Neural progenitor cell (in vitro differentiated cells): Measurements from ENCODE around the gene COG4. TPM values are rescaled to one million over a fixed set of nuclear protein-coding genes. Genes with fewer than 3 reads are reported as not detected.

Experiments used
- DNase-seq: peaks from one replicate; pipeline ENCODE4 v3.0.0-alpha.2; 2016; ENCODE audit warnings: low spot score
- H2AFZ ChIP-seq: fragments of 200-600 bp; sonication (generic); replicated peaks from 2 replicates; pipeline ENCODE4 v1.6.1; 2016; ENCODE audit warnings: antibody characterized with exemption
- H3F3A ChIP-seq: fragments of 200-600 bp; sonication (generic); 2 replicates; pipeline ENCODE4 v1.6.1; 2016; ENCODE audit warnings: antibody characterized with exemption, low read depth
- H3K27ac ChIP-seq: fragments of 200-600 bp; sonication (generic); 2 replicates; pipeline ENCODE4 v1.5.1; 2016; ENCODE audit warnings: mild to moderate bottlenecking
- H3K27me3 ChIP-seq: fragments of 200-600 bp; sonication (generic); 2 replicates; pipeline ENCODE4 v1.6.1; 2016; ENCODE audit warnings: mild to moderate bottlenecking, moderate library complexity
- H3K36me3 ChIP-seq: fragments of 200-600 bp; sonication (generic); 2 replicates; pipeline ENCODE4 v1.5.1; 2016
- H3K4me1 ChIP-seq: fragments of 200-600 bp; sonication (generic); 2 replicates; pipeline ENCODE4 v1.6.1; 2016; ENCODE audit warnings: mixed run types
- H3K4me2 ChIP-seq: fragments of 200-600 bp; sonication (generic); 2 replicates; pipeline ENCODE4 v1.6.1; 2016
- H3K4me3 ChIP-seq: fragments of 200-600 bp; sonication (generic); 2 replicates; pipeline ENCODE4 v1.5.1; 2016
- H3K79me2 ChIP-seq: fragments of 200-600 bp; sonication (generic); 2 replicates; pipeline ENCODE4 v1.6.1; 2016; ENCODE audit warnings: low read depth
- H3K9ac ChIP-seq: fragments of 200-600 bp; sonication (generic); 2 replicates; pipeline ENCODE4 v1.6.1; 2016
- H3K9me3 ChIP-seq: fragments of 200-600 bp; sonication (generic); 2 replicates; pipeline ENCODE4 v1.5.1; 2016; ENCODE audit warnings: low read depth
- H4K20me1 ChIP-seq: fragments of 200-600 bp; sonication (generic); 2 replicates; pipeline ENCODE4 v1.6.1; 2016; ENCODE audit warnings: low read depth
- H3K27ac Mint-ChIP-seq: 3 replicates; pipeline ENCODE4 v1.8.0; 2021; ENCODE audit warnings: mixed read lengths
- H3K27me3 Mint-ChIP-seq: 2 replicates; pipeline ENCODE4 v1.8.0; 2022; ENCODE audit warnings: low read depth, mild to moderate bottlenecking, inconsistent platforms, moderate library complexity, mixed read lengths; ENCODE audit not compliant: insufficient read depth
- H3K36me3 Mint-ChIP-seq: 3 replicates; pipeline ENCODE4 v1.8.0; 2021; ENCODE audit warnings: mixed read lengths
- H3K4me1 Mint-ChIP-seq: 3 replicates; pipeline ENCODE4 v1.8.0; 2021; ENCODE audit warnings: mixed read lengths
- H3K4me3 Mint-ChIP-seq: 3 replicates; pipeline ENCODE4 v1.8.0; 2021; ENCODE audit warnings: mild to moderate bottlenecking, moderate library complexity, mixed read lengths
- H3K9me3 Mint-ChIP-seq: 3 replicates; pipeline ENCODE4 v1.8.0; 2020; ENCODE audit warnings: mixed read lengths
- EZH2 ChIP-seq: fragments of 200-600 bp; sonication (generic); IDR thresholded peaks from 2 replicates; pipeline ENCODE4 v1.6.1; 2017; ENCODE audit warnings: antibody characterized with exemption, mild to moderate bottlenecking, moderate library complexity
- EZH2phosphoT487 ChIP-seq: fragments of 200-600 bp; sonication (generic); IDR thresholded peaks from 2 replicates; pipeline ENCODE4 v1.6.1; 2017; ENCODE audit warnings: antibody characterized with exemption
- total RNA-seq: library from RNA; depleted of rRNA; stranded (reverse); fragments of >200 nt; gene quantifications from 2 replicates; pipeline ENCODE4 v1.2.3, GENCODE V29; 2015; ENCODE audit warnings: low replicate concordance
- TF ChIP-seq, protein P1 (sequence below): fragments of 200-600 bp; sonication (generic); IDR thresholded peaks from 2 replicates; pipeline ENCODE4 v1.5.1; 2017; ENCODE audit warnings: antibody characterized with exemption, mild to moderate bottlenecking

The COG4 gene
- total RNA-seq, 1 donor from 2014 or later = 62.4 TPM

DNA sequence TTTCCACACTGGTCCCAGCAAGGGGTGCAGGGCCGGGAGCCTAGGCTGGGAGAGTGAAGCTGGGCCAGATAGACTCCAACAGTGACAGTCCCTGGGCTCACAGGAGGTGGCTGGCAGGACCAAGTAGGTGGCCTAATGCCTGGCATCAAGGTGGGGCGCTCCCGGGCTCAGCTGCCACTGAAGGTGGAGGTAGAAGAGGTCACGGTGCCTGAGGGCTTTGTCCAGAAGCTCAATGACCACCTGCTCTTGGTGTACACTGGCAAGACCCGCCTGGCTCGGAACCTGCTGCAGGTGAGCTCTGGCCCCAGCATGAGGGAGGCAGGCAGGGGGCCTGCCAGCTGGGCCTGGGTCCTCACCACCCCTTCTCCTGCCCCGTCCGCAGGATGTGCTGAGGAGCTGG lies 45.2 kb downstream of the COG4 start:
- H3K4me2 ChIP-seq = no peak overlapping the region
- H2AFZ ChIP-seq = no peak overlapping the region
- DNase-seq = no peak
- Mint-ChIP-seq H3K4me3 (no peak overlapping the region), H3K36me3 (peaks cover 6% of the 10 kb centered on the region), H3K4me1 (no peaks in the 10 kb centered on the region), H3K27me3 (no peaks in the 10 kb centered on the region), H3K27ac (no peak overlapping the region), H3K9me3 (no peaks in the 10 kb centered on the region)
- H4K20me1 ChIP-seq = no peaks in the 10 kb centered on the region
- H3K9me3 ChIP-seq = no peaks in the 10 kb centered on the region
- H3K4me1 ChIP-seq = no peaks in the 10 kb centered on the region
- H3K36me3 ChIP-seq = no peaks in the 10 kb centered on the region
- no peaks in the 10 kb centered on the region for H3K79me2 ChIP-seq
- H3F3A ChIP-seq = no peaks in the 10 kb centered on the region
- no peak for TF ChIP-seq EZH2
- TF ChIP-seq, protein P1, sequence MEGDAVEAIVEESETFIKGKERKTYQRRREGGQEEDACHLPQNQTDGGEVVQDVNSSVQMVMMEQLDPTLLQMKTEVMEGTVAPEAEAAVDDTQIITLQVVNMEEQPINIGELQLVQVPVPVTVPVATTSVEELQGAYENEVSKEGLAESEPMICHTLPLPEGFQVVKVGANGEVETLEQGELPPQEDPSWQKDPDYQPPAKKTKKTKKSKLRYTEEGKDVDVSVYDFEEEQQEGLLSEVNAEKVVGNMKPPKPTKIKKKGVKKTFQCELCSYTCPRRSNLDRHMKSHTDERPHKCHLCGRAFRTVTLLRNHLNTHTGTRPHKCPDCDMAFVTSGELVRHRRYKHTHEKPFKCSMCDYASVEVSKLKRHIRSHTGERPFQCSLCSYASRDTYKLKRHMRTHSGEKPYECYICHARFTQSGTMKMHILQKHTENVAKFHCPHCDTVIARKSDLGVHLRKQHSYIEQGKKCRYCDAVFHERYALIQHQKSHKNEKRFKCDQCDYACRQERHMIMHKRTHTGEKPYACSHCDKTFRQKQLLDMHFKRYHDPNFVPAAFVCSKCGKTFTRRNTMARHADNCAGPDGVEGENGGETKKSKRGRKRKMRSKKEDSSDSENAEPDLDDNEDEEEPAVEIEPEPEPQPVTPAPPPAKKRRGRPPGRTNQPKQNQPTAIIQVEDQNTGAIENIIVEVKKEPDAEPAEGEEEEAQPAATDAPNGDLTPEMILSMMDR = no peak
- no peak for TF ChIP-seq EZH2phosphoT487
- no peak overlapping the region for H3K27ac ChIP-seq
- no peaks in the 10 kb centered on the region for H3K27me3 ChIP-seq
- no peak overlapping the region for H3K9ac ChIP-seq
- no peak overlapping the region for H3K4me3 ChIP-seq

DNA sequence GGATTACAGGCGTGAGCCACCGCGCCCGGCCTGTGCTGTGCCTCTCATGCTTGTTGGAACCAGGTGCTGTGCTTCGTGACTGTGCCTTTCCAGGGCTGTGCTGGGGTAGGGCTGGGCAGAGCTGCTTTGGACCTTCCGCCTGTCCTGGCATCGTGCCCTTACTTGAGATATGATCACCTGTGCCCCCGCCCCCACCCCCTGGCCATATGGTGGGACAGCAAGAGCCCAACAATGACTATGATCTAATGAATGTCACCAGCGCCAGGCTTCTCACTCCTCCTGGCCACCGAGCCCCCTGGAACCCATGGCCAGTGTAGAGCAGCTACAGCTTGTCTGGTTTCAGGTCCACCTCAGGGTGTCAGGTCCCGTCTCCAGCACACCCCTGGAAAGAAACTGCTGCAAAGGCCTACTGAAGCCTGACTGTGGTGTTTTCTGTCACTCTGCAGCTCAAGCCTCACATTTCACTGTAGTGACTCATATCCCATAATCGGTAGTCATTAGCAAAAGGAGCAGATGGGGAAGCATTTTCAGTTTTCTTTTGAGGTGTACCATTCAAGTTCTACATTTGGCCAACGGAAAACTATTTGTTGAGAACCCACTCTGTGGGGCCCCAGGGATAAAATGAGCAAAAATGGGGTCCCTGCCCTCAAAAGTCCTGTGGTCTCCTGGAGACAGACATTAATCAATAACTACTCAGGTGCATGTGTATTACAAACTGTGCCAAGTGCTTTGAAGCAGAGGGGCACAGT lies 46.9 kb downstream of the COG4 start:
- Histone ChIP-seq H3K4me2 (no peak overlapping the region), H3K36me3 (no peaks in the 10 kb centered on the region), H3K9me3 (no peaks in the 10 kb centered on the region), H3K9ac (no peak overlapping the region), H3K27ac (no peak overlapping the region), H3F3A (no peaks in the 10 kb centered on the region), H2AFZ (no peak overlapping the region), H3K27me3 (no peaks in the 10 kb centered on the region), H3K79me2 (no peaks in the 10 kb centered on the region), H3K4me1 (no peaks in the 10 kb centered on the region), H4K20me1 (no peaks in the 10 kb centered on the region), H3K4me3 (no peak overlapping the region)
- Mint-ChIP-seq H3K36me3 (peaks cover 3% of the 10 kb centered on the region), H3K4me3 (no peak overlapping the region), H3K9me3 (no peaks in the 10 kb centered on the region), H3K27me3 (no peaks in the 10 kb centered on the region), H3K4me1 (no peaks in the 10 kb centered on the region), H3K27ac (no peak overlapping the region)
- TF ChIP-seq EZH2 (no peak), EZH2phosphoT487 (no peak)
- TF ChIP-seq, protein P1 = no peak
- no peak for DNase-seq

DNA sequence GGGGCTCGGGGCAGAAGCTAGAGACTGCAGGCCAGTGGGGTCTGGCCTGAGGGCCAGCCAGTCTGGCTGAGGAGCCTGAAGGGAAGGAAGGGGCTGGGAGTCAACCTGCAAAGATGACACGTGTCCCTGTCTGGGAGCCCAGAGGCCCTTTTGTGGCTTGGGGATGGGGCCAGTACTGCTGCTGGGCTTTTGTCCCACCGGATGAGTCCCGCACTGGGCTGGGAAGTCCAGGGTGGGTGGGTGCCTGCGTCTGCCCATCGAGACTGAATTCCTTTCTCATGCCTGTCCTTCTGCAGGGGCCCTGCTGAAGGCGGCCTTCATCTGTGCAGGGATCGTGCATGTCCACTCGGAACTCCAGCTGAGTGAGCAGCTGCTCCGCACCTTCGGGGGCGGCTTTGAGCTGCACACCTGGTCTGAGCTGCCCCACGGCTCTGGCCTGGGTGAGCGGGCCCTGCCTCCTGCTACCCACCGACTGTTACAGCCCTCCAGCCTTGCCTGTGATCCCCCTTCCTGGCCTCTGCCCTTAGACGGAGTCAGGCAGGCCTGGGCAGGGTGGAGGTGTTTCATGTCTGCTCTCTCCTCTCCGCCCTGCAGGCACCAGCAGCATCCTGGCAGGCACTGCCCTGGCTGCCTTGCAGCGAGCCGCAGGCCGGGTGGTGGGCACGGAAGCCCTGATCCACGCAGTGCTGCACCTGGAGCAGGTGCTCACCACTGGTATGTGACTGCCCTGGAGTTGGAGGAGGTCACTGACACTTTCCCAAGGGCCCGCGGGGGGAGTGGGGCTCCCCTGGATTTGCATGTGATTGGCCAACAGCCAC lies 48.1 kb downstream of the COG4 start:
- DNase-seq = no peak
- no peak for TF ChIP-seq EZH2

More for the DNA sequence above, 48.1 kb downstream of the COG4 start:
- H3F3A ChIP-seq = no peaks in the 10 kb centered on the region
- H3K27ac ChIP-seq = no peak overlapping the region
- Mint-ChIP-seq H3K4me3 (no peak overlapping the region), H3K27me3 (no peaks in the 10 kb centered on the region), H3K36me3 (peaks cover 3% of the 10 kb centered on the region), H3K9me3 (no peaks in the 10 kb centered on the region), H3K4me1 (peaks cover 3% of the 10 kb centered on the region), H3K27ac (no peak overlapping the region)
- H3K27me3 ChIP-seq = no peaks in the 10 kb centered on the region
- no peak overlapping the region for H3K4me2 ChIP-seq
- no peaks in the 10 kb centered on the region for H3K4me1 ChIP-seq
- no peak overlapping the region for H3K9ac ChIP-seq
- H3K36me3 ChIP-seq = no peaks in the 10 kb centered on the region
- H2AFZ ChIP-seq = no peak overlapping the region
- no peaks in the 10 kb centered on the region for H4K20me1 ChIP-seq
- no peaks in the 10 kb centered on the region for H3K79me2 ChIP-seq
- no peak overlapping the region for H3K4me3 ChIP-seq
- H3K9me3 ChIP-seq = no peaks in the 10 kb centered on the region
